Hematopoietic multipotent progenitor cell treated with erythropoietin and hydrocortisone succinate and interleukin-3 and kit ligand, for 17 days (in vitro differentiated cells): ENCODE results near the gene HECA.
"Not testable (repeated sequence)": the region's sequence is repeated elsewhere in the genome, so short reads cannot be mapped to it uniquely, and the experiment has no call there.

ENCODE experiments used
- DNase-seq: peaks from one replicate; pipeline ENCODE4 v3.0.0-alpha.2; 2015; ENCODE audit warnings: low spot score

HECA gene

DNA sequence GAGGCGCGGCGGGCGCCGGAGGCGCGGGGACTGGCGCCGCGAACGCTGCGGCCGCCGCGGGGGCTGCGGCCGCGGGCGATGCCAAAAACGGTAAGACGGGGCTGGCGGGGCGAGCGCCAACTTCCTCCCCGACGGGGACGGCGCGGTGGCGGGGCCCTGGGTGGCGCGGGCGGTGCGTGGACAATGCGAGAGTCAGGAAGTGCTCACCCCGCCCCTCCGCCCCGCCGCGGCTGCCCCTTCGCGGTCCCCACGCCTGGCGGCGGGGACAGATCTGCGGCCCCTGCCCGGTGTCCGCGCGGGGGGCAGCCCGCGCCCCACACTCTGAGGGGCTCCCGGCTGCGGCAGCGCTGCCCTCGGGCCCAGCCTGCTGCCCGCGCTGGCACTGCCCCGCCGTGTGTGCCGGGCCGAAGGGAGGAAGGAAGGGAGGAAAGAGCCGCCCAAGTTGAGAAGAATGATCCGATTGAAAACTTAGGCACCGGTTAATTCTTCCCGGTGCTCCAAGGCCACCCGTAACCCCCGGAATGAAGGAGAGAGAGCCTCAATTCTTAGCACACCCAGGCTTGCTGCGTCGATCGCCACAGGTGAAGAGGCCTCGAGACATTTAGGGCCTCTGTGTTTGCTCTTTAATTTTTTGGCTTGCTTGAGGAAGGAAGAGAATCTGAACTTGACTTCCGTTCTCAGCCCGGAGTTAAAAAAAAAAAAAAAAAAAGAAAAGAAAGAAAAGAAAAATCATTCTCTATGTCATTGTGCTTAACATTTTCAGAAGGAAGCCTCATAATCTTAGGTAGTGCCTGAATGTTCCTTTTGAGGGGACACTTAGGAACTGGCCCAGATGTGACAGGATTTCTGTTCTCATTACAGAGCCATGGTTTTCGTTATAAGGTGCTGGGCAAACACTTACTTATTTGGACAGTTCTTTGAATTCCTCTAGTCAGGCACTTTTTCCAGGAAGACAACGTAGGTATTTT, 982 bp downstream of the HECA start:
- peak; percentile 69 for DNase-seq

DNA sequence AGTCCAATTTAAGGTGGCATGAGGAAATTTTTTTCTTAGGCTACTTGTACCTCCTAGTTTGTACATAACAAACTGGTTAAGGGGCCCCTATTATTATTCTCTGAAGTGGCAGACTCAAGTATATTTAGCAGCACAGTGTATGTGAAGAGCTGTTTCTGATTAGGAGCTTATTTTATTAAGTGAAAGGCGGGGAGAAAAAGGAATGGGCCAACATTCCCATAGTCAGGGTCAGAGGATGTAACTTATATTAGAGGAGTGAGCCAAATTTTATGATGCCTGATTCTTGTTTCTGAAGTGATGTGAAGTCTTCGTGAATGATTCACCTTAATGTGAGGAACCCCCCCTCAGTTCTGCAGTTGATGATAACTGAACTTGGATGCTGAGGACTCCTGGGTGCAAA, 2.8 kb downstream of the HECA start:
- no peak for DNase-seq

DNA sequence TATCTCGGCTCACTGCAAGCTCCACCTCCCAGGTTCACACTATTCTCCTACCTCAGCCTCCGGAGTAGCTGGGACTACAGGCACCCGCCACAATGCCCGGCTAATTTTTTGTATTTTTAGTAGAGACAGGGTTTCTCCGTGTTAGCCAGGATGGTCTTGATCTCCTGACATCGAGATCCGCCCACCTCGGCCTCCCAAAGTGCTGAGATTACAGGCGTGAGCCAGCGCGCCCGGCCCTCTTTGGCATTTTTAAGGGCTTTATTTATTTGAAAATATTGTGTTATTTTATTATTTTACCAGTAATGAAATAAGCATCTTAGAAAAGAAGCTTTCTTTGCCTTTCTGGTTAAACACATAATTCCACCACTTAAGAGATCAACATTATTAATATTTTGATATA, 6.0 kb downstream of the HECA start:
- not testable (repeated sequence) for DNase-seq

DNA sequence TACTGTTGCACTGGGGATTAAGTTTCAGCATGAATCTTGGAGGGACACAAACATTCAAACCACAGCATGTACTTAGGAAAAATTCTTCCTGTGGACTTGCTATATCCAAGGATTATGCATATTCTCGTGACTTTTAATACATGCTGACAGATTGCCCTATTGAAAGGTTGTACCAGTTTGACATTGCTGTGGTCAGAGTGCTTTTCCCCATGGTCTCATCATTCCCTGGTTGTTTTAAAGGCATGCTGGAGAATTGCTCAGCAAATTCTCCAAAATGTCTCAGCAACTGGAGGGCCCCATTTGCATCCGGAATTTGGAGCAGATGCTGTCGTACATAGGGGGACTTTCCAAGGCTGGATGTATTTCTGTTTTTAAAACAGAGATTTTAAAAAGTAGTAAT, 7.4 kb downstream of the HECA start:
- DNase-seq: no peak

DNA sequence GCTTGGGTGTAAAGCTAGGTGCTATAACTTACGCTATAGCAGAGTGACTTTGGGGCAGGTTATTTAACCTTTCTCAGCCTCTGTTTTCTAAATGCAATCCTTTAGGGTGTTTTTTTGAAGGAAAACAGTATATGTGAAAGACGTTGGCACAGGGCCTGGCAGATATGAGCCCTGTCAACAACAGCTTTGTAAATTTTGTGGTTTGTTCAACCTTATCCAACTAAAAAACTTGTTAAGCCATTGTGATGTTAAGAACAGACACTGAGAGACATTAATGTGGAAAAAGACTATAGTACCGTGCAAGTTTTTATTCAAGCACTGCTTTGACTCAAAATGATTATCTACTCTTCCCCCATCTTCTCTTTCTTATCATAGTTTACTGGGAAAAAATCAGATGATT, 8.2 kb downstream of the HECA start:
- DNase-seq: no peak

DNA sequence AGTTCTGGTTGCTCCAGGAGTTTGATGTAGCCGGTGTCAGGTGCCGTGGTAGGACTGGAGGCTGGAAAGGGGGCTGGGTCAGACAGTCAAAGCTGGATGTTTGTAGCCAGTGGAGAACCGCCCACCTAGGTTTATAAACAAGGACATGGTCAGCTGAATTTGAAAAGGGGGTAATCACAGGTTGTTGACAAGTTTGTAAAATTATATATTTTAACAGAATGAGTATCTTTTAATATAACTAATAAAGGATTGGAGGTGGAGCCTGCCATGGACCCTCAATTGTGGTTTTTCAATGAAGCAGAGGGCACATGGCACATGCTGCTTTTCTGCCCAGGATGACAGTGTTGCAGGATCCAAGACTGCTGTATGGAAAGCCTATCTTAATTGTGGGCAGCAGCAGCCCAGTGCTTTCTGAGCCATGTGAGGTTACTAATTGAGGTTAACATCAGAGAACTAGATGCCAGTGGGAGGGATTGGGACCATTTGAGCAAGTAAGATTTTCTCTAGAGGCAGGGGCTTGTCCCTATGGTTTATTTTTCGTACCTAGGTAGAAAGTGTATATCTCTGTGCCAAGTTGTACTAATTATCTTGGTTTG, 9.7 kb downstream of the HECA start:
- no peak for DNase-seq

DNA sequence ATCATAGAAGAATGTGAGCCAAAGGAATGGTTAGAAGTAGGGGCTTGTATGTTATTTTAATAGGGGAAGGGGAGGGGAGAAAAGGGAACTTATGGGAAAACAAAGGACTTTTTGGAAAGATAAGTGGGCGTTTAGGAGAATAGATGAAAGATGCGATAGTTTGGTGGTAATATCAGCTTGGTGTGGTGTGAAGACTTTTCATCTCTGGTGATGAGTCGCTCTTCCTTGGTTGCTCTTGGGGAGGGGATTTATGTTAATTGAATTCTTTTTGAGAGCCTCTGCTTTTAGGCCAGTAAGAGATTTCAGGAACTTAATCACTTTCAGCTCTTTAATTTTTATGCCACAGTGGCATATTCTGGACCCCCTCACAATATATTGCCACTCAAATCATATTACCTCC, 10.8 kb downstream of the HECA start:
- DNase-seq: no peak

DNA sequence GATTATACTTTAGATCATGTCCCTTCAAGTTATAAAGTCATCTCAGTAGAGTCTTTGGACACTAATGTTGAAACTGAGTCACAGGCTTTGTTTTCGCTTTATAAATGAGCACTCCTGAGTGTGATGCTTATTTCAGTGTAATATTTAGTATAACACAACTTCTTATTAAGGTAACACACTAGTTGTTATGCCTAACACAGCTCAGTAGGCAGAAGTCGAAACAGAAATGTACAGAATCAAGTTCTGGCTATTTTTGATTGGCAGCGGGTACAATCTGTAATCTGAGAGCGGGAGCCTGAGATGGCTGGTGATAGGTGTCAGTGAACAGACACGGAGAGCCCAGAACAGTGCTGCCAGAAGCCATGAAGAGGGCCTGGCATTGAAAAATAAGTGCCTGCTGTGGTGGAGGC, 11.4 kb downstream of the HECA start:
- no peak for DNase-seq

DNA sequence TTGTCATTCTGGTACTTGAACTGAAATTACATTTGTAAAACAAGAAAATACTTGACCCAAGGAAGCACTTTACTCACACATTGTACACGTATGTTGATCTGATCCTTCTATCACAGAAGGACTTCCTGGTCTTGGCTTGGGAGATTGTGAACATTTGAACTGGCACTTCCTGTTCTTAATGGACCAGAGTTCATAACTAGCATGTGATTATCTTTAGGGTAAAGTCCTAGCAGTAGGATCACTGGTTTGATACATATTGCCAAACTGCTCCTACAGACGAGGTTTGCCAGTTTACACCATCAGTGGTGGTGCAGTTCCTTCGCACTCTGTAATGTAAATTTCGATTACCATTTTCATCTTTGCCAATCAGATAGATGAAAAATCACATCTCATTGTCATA, 12.7 kb downstream of the HECA start:
- no peak for DNase-seq

DNA sequence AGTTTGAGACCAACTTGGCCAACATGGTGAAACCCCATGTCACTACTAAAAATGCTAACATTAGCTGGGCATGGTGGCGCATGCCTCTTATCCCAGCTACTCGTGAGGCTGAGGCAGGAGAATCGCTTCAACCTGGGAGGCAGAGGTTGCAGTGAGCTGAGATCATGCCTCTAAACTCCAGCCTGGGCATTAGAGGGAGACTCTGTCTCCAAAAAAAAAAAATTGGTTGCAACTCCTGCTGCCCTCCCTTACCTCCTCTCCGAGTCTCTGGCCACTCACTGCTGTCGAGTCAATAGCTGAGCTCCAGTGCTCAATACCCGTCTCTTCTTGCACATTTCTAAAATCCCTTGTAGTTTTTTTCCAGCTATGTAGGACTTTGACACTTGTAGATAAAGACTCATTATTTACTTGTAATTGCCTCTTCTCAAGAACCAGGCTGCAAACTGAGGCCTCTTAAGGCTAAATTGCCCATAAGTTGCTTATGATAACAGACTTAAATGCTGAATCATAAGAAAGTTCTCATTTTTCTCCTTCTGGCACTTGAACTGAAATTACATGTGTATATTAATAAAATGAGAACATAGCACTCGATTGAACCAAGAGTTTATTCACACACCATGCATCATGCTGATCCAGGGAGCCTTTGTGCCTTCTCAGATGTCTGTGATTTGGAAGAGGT, 13.8 kb downstream of the HECA start:
- no peak for DNase-seq

DNA sequence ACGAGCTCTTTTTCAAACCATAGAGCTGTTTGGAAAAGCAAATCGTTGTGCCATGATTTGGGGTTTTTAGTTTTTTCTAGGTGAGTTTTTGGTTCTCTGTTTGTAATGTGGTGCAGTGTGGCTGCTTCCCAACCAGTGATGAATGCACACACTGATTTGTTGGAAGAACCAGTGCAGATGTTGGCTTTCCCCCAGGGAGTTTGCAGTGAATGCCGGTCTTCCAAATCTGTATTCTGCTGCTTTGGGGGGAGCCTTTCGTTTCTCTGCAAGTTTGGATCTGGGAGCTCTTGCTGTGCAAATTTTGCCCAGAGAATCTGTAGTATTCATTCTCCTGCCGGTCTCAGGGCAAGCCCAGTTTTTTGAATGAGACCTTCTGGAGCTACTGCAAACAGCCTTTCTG, 14.5 kb downstream of the HECA start:
- no peak for DNase-seq

DNA sequence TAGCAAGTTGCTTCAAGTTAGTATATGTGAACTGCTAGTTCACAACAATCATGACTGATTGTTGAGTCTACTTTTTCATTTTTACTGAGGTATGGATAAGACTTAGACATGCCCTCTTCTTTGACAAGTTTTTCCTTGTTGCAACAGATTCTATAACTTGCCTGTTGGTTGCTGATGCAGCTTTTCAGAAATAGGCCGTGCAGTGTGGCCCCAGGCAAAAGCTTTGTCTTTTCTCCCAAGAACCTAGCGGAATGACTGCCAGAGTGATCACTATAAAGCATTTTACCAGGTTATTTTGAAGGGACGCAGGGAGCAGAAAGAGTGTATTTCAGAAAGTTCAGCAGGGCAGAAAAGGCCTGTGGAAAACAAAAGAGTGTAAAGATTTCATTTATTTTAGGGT, 16.0 kb downstream of the HECA start:
- DNase-seq: no peak

DNA sequence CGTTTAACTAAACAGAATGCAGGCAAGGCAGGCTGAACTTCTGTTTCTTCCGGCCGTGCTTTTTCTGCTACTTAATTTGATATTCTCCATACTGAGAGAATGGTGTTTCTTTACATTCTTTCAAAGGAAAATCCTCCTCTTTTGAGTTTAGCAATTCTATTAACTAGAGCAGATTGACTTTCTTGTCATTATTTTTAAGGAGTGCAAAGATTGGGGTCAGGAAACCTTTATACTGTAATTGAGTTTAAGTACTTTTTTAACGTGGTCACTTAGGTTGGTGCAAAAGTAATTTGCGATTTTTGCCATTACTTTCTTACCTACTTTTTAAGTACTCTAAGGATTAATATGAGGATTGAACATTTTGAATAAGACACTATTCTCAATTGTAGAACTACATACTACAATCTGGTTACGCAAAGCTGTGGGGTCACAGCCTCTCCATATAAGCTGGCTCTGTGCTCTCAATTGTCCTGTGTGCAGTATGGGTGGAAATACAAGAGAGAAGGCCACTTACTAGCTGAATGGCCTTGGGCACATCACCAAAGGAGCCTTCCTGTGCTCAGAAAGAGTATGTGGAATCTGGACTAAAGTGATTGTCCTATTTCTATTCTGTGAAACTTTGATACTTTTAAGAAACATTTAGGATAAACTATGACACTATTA, 16.7 kb downstream of the HECA start:
- DNase-seq: no peak

DNA sequence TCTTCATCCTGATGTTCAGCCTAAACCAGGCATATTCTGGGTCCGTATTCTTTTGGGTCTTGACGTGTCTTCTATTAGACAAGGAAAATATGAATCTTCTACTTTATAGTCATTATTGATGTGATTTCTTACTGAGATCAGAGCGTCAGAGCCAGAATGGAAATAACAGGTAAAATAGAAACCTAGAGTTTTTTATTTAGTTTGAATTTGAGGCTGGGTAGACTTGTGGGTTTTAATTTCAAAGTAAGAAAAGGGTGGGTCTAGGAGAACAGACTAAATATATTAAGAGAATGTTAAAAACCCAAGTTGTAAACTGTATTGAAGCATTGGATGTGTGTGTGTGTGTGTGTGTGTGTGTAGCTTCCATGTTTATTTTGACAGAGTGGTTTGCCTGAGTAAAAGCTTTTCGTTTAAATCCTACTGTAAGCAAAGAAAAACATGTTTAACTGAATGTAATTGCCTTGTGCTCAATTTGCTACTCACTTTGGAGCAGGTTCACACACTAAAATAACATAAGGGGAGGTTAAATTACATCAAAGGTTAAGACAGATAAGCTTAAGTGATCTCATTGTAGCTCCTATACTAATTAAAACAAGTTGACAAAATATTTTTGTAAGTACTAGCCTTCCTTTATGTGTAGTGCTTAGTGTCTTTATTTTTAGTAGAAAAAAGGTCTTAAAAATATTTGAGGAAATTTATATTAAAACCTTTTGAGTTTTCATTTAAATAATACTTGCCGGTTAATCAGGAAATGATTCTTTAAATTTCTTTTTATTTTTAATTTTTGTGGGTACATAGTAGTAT, 17.4 kb downstream of the HECA start:
- DNase-seq: no peak

DNA sequence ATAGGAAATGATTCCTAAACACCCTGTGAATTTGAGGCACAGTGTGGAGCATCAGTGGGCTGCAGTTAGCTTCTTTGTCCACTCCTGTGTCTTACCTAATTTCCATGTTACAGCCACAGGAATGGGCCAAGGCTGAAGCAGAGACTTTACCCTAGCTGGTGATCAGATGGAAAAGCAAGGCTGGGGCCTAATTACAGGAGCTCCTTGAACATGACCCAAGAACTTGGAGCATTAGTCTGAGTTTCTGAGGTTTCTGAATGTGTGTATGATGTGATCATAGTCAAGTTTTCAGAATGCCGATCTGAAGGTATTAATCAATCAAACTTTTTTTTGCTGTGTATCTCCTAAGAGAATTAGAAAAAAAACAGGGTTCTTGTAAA, 18.0 kb downstream of the HECA start:
- no peak for DNase-seq

DNA sequence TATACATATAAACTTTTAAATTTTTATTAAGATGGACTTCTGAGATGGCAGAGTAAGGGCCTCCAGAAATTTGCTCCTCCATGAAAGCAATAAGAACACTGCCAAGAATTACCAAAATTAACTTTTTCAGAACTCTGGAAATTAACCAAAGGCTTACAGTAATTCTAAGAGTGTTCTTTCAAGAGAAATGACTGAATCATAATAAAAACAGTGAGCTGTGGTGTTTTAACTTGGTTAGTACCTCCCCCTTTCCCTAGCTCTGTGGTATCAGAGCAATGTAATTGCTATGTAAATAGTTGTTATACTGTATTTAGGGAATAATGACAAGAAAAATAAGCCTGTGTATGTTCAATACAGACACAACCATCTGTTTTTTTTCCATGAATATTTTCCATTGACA, 19.0 kb downstream of the HECA start:
- DNase-seq: no peak

DNA sequence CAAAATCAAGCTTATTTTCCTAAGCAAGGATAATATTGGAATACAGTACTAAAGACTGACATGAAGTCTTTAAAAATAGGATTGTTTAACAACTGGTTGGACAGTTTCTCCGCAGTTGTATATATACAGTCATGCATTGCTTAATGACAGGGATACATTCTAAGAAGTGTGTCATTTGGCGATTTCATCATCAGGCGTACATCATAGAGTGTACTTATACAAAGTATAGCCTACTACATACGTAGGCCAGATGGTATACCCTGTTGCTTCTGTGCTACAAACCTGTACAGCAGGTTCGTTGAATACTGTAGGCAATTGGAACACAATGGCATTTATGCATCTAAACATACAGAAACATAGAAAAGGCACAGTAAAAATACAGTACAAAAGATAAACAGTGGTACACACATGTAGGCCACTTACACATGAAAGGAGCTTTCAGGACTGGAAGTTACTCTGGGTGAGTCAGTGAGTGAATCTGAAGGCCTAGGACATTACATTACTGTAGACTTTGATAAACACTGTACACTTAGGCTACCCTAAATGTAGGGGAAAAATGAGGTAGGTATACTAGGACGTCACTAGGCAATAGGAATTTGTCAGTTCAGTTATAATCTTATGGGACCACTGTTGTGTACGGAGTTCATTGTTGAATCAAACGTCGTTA, 20.1 kb downstream of the HECA start:
- DNase-seq: no peak

DNA sequence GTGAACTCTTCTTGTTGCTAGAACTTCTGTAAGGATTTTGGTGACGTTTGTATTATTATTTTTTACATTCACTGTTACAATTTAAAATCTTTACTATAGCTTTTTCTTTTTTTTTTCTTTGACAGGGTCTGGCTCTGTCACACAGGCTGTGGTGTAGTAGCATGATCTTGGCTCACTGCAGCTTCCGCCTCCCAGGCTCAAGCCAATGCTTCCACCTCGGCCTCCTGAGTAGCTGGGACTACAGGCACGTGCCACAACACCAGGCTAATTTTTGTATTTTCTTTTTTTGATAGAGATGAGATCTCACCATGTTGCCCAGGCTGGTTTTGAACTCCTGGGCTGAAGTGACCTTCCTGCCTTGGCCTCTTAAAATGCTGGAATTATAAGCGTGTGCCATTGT, 21.2 kb downstream of the HECA start:
- DNase-seq: no peak

DNA sequence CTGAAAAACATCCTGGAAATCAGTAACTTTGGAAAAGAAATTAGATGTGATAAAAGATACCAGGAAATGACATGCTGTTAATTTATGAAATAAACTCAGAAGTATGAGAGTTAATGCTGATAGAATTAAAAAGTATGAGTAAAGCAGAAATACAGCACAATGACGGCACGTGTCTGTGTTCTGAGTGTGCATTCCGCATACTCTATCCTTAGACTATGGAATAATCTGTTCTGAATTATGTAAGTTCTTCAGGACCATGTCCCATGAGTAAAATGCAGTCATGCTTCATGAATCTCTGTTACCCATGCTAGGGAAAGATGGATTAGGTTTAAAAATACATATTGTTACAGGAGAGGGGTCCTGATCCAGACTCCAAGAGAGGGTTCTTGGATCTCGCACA, 21.7 kb downstream of the HECA start:
- DNase-seq: no peak

DNA sequence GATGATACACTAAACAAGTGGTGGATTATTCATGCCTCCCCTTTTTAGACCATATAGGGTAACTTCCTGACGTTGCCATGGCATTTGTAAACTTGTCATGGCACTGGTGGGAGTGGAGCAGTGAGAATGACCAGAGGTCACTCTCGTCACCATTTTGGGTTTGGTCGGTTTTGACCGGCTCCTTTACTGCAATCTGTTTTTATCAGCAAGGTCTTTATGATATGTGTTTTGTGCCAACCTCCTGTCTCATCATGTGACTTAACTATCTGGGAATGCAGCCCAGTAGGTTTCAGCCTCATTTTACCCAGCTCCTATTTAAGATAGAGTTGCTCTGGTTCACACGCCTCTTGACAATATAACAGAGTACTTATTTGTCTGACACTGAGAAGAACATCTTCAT, 22.2 kb downstream of the HECA start:
- not testable (repeated sequence) for DNase-seq

DNA sequence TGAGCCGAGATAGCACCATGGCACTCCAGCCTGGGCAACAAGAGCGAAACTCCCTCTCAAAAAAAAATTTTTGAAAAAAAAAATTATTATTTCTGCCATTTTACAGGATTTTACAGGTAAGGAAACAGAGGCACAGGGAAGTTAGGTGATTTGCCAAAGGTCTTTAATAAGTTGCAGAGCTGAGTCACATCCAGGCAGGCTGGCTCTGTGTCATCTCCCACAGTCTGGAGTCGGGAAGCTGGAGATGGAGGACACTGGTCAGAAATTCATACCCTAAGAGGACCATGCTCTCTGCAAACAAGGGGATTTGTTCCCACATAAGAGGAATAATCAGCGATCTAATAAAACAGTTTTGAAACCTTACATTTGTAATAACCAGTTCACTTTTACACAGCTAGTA, 24.1 kb downstream of the HECA start:
- DNase-seq: no peak
